ENCODE data around the gene MNAT1.

The MNAT1 gene

DNA sequence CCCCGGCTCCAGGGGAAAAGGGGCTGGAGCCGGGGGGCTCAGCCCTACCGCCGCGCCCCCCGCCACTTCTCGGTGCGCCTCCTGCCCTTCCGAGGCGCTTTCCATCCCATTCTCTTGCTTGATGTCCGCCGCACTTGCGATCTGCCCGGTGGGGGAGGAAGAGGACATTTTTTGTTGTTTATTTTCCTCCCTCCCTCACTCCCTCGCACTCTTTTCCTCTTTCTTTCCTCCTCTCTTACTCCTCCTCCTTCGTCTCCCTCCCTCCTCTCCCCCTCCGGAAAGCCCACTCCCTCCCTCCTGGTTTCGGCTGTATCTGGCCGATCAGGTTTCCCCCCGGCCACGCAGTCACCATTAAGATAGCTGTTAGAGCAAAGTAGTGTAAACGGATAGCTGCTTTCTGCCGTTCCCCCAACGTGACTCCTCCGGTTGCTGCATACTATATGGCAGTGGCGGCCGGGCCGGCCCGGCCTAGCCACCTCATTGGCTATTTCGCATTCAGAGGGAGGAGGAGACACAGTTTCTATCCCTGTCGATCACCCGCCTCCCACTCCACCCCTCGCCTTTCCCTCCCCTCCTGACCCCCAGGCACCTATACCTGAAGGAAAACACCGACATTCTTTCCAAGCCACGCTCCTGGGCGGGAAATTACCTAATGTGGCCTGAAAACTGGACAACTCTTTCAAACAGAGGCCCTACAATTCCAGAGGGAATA, 10.5 kb upstream of the MNAT1 start, which contains the start of gene SIX4 (continued):
- TF ChIP-seq, protein P1, sequence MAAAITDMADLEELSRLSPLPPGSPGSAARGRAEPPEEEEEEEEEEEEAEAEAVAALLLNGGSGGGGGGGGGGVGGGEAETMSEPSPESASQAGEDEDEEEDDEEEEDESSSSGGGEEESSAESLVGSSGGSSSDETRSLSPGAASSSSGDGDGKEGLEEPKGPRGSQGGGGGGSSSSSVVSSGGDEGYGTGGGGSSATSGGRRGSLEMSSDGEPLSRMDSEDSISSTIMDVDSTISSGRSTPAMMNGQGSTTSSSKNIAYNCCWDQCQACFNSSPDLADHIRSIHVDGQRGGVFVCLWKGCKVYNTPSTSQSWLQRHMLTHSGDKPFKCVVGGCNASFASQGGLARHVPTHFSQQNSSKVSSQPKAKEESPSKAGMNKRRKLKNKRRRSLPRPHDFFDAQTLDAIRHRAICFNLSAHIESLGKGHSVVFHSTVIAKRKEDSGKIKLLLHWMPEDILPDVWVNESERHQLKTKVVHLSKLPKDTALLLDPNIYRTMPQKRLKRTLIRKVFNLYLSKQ (tag by site-specific recombination; IDR thresholded peaks at IDR 0.05; ENCODE audit: borderline replicate concordance), result no peak
- TF ChIP-seq ZNF660 (tag by site-specific recombination; IDR thresholded peaks at IDR 0.05) (no peak), HOXC10 (CRISPR knock-in tag; IDR thresholded peaks at IDR 0.05) (no peak), ZNF155 (tag by site-specific recombination; IDR thresholded peaks at IDR 0.05) (no peak), ZFHX2 (tag by site-specific recombination; conservative IDR thresholded peaks at IDR 0.05) (peak; percentile 95), ZNF311 (tag by site-specific recombination; IDR thresholded peaks at IDR 0.05; ENCODE audit: borderline replicate concordance) (no peak), ZNF19 (tag by site-specific recombination; IDR thresholded peaks at IDR 0.05; ENCODE audit: low read depth) (no peak), ZNF404 (tag by site-specific recombination; IDR thresholded peaks at IDR 0.05) (no peak), ZNF555 (tag by site-specific recombination; conservative IDR thresholded peaks at IDR 0.05) (no peak), ZSCAN23 (tag by site-specific recombination; IDR thresholded peaks at IDR 0.05) (0 out of 2 replicates have a peak, but pooled peaks have one; percentile 23), GFI1B (tag by site-specific recombination; IDR thresholded peaks at IDR 0.05) (no peak), ZNF837 (tag by site-specific recombination; IDR thresholded peaks at IDR 0.05) (no peak), SP7 (tag by site-specific recombination; IDR thresholded peaks at IDR 0.05) (peak; percentile 69), ZNF121 (tag by site-specific recombination; IDR thresholded peaks at IDR 0.05) (no peak), ZFP37 (tag by site-specific recombination; IDR thresholded peaks at IDR 0.05) (no peak; the same call in 1 of the 2 replicates), SCRT2 (tag by site-specific recombination; IDR thresholded peaks at IDR 0.05) (no peak)
- TF ChIP-seq, protein P2, sequence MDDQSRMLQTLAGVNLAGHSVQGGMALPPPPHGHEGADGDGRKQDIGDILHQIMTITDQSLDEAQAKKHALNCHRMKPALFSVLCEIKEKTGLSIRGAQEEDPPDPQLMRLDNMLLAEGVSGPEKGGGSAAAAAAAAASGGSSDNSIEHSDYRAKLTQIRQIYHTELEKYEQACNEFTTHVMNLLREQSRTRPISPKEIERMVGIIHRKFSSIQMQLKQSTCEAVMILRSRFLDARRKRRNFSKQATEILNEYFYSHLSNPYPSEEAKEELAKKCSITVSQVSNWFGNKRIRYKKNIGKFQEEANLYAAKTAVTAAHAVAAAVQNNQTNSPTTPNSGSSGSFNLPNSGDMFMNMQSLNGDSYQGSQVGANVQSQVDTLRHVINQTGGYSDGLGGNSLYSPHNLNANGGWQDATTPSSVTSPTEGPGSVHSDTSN (CRISPR knock-in tag; IDR thresholded peaks at IDR 0.05), result no peak
- TF ChIP-seq, protein P3, sequence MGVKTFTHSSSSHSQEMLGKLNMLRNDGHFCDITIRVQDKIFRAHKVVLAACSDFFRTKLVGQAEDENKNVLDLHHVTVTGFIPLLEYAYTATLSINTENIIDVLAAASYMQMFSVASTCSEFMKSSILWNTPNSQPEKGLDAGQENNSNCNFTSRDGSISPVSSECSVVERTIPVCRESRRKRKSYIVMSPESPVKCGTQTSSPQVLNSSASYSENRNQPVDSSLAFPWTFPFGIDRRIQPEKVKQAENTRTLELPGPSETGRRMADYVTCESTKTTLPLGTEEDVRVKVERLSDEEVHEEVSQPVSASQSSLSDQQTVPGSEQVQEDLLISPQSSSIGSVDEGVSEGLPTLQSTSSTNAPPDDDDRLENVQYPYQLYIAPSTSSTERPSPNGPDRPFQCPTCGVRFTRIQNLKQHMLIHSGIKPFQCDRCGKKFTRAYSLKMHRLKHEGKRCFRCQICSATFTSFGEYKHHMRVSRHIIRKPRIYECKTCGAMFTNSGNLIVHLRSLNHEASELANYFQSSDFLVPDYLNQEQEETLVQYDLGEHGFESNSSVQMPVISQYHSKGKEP (tag by site-specific recombination; IDR thresholded peaks at IDR 0.05), result no peak
- TF ChIP-seq, protein P4, sequence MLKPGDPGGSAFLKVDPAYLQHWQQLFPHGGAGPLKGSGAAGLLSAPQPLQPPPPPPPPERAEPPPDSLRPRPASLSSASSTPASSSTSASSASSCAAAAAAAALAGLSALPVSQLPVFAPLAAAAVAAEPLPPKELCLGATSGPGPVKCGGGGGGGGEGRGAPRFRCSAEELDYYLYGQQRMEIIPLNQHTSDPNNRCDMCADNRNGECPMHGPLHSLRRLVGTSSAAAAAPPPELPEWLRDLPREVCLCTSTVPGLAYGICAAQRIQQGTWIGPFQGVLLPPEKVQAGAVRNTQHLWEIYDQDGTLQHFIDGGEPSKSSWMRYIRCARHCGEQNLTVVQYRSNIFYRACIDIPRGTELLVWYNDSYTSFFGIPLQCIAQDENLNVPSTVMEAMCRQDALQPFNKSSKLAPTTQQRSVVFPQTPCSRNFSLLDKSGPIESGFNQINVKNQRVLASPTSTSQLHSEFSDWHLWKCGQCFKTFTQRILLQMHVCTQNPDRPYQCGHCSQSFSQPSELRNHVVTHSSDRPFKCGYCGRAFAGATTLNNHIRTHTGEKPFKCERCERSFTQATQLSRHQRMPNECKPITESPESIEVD (tag by site-specific recombination; IDR thresholded peaks at IDR 0.05), result no peak
- TF ChIP-seq, protein P5, sequence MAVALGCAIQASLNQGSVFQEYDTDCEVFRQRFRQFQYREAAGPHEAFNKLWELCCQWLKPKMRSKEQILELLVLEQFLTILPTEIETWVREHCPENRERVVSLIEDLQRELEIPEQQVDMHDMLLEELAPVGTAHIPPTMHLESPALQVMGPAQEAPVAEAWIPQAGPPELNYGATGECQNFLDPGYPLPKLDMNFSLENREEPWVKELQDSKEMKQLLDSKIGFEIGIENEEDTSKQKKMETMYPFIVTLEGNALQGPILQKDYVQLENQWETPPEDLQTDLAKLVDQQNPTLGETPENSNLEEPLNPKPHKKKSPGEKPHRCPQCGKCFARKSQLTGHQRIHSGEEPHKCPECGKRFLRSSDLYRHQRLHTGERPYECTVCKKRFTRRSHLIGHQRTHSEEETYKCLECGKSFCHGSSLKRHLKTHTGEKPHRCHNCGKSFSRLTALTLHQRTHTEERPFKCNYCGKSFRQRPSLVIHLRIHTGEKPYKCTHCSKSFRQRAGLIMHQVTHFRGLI (tag by site-specific recombination; IDR thresholded peaks at IDR 0.05), result no peak
- TF ChIP-seq, protein P6, sequence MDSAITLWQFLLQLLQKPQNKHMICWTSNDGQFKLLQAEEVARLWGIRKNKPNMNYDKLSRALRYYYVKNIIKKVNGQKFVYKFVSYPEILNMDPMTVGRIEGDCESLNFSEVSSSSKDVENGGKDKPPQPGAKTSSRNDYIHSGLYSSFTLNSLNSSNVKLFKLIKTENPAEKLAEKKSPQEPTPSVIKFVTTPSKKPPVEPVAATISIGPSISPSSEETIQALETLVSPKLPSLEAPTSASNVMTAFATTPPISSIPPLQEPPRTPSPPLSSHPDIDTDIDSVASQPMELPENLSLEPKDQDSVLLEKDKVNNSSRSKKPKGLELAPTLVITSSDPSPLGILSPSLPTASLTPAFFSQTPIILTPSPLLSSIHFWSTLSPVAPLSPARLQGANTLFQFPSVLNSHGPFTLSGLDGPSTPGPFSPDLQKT (IDR thresholded peaks at IDR 0.05; ENCODE audit: borderline replicate concordance, low read depth, low read length), result no peak
- TF ChIP-seq, protein P7, sequence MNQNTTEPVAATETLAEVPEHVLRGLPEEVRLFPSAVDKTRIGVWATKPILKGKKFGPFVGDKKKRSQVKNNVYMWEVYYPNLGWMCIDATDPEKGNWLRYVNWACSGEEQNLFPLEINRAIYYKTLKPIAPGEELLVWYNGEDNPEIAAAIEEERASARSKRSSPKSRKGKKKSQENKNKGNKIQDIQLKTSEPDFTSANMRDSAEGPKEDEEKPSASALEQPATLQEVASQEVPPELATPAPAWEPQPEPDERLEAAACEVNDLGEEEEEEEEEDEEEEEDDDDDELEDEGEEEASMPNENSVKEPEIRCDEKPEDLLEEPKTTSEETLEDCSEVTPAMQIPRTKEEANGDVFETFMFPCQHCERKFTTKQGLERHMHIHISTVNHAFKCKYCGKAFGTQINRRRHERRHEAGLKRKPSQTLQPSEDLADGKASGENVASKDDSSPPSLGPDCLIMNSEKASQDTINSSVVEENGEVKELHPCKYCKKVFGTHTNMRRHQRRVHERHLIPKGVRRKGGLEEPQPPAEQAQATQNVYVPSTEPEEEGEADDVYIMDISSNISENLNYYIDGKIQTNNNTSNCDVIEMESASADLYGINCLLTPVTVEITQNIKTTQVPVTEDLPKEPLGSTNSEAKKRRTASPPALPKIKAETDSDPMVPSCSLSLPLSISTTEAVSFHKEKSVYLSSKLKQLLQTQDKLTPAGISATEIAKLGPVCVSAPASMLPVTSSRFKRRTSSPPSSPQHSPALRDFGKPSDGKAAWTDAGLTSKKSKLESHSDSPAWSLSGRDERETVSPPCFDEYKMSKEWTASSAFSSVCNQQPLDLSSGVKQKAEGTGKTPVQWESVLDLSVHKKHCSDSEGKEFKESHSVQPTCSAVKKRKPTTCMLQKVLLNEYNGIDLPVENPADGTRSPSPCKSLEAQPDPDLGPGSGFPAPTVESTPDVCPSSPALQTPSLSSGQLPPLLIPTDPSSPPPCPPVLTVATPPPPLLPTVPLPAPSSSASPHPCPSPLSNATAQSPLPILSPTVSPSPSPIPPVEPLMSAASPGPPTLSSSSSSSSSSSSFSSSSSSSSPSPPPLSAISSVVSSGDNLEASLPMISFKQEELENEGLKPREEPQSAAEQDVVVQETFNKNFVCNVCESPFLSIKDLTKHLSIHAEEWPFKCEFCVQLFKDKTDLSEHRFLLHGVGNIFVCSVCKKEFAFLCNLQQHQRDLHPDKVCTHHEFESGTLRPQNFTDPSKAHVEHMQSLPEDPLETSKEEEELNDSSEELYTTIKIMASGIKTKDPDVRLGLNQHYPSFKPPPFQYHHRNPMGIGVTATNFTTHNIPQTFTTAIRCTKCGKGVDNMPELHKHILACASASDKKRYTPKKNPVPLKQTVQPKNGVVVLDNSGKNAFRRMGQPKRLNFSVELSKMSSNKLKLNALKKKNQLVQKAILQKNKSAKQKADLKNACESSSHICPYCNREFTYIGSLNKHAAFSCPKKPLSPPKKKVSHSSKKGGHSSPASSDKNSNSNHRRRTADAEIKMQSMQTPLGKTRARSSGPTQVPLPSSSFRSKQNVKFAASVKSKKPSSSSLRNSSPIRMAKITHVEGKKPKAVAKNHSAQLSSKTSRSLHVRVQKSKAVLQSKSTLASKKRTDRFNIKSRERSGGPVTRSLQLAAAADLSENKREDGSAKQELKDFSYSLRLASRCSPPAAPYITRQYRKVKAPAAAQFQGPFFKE (tag by site-specific recombination; IDR thresholded peaks at IDR 0.05; ENCODE audit: borderline replicate concordance), result no peak
- TF ChIP-seq, protein P8, sequence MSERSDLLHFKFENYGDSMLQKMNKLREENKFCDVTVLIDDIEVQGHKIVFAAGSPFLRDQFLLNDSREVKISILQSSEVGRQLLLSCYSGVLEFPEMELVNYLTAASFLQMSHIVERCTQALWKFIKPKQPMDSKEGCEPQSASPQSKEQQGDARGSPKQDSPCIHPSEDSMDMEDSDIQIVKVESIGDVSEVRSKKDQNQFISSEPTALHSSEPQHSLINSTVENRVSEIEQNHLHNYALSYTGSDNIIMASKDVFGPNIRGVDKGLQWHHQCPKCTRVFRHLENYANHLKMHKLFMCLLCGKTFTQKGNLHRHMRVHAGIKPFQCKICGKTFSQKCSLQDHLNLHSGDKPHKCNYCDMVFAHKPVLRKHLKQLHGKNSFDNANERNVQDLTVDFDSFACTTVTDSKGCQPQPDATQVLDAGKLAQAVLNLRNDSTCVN (tag by site-specific recombination; optimal IDR thresholded peaks at IDR 0.05), result no peak

All from HEK293 (cell line).